HepG2 (cell line): ENCODE results near the gene TMEM269. TPM values are rescaled to one million over a fixed set of nuclear protein-coding genes. Genes with fewer than 3 reads are reported as not detected.

ENCODE experiments used
- FOXK1 ChIP-seq: sonication (generic); formaldehyde crosslinking; IDR thresholded peaks from 2 replicates; pipeline ENCODE4 v1.4.0; 2020; ENCODE audit warnings: low read depth, missing genetic modification reagents, borderline replicate concordance
- HES4 ChIP-seq: sonication (generic); formaldehyde crosslinking; IDR thresholded peaks from 2 replicates; pipeline ENCODE4 v1.9.0; 2021; ENCODE audit warnings: mild to moderate bottlenecking, missing genetic modification reagents, borderline replicate concordance
- HNF1B ChIP-seq: sonication (generic); formaldehyde crosslinking; IDR thresholded peaks from 2 replicates; pipeline ENCODE4 v1.5.1; 2020; ENCODE audit warnings: mild to moderate bottlenecking, moderate library complexity, missing genetic modification reagents
- NR2C2 ChIP-seq: sonication (generic); formaldehyde crosslinking; IDR thresholded peaks from 2 replicates; pipeline ENCODE4 v1.4.0; 2020; ENCODE audit warnings: missing genetic modification reagents, mild to moderate bottlenecking, moderate library complexity, borderline replicate concordance
- PRDM4 ChIP-seq: sonication (generic); formaldehyde crosslinking; IDR thresholded peaks from 2 replicates; pipeline ENCODE4 v1.9.0; 2021; ENCODE audit warnings: missing genetic modification reagents, borderline replicate concordance
- SP1 ChIP-seq, 2 experiments: fragments of 450-650 bp in 1 of 2; sonication (generic) in 1 of 2; formaldehyde crosslinking in 1 of 2; IDR thresholded peaks; 2 replicates each; pipeline versions ENCODE4 v1.4.0 to v1.6.1; 2016 to 2020; ENCODE audit warnings: missing genetic modification reagents in 1 of 2
- USF2 ChIP-seq, 2 experiments: sonication (generic) in 1 of 2; formaldehyde crosslinking in 1 of 2; IDR thresholded peaks; 2 replicates each; pipeline versions ENCODE4 v1.5.1 to v1.6.1; 2011 to 2020; ENCODE audit warnings: borderline replicate concordance in 1 of 2, low read depth in 1 of 2, low read length in 1 of 2, mild to moderate bottlenecking in 1 of 2, missing genetic modification reagents in 1 of 2, moderate library complexity in 1 of 2
- ZBTB25 ChIP-seq: IDR thresholded peaks from 2 replicates; pipeline ENCODE4 v1.6.1; 2018; ENCODE audit warnings: missing genetic modification reagents
- ZBTB37 ChIP-seq: sonication (generic); formaldehyde crosslinking; IDR thresholded peaks from 2 replicates; pipeline ENCODE4 v1.4.0; 2020; ENCODE audit warnings: mild to moderate bottlenecking, missing genetic modification reagents
- ZNF10 ChIP-seq: sonication (generic); formaldehyde crosslinking; IDR thresholded peaks from 2 replicates; pipeline ENCODE4 v1.4.0; 2020; ENCODE audit warnings: mild to moderate bottlenecking, low read depth, missing genetic modification reagents, borderline replicate concordance
- ZNF24 ChIP-seq: fragments of 450-650 bp; IDR thresholded peaks from 2 replicates; pipeline ENCODE4 v1.6.1; 2017; ENCODE audit warnings: antibody characterized with exemption, mild to moderate bottlenecking
- ZNF251 ChIP-seq: sonication (generic); formaldehyde crosslinking; IDR thresholded peaks from 2 replicates; pipeline ENCODE4 v1.9.0; 2021; ENCODE audit warnings: mild to moderate bottlenecking, missing genetic modification reagents
- ZNF570 ChIP-seq: sonication (generic); formaldehyde crosslinking; IDR thresholded peaks from 2 replicates; pipeline ENCODE4 v1.4.0; 2020; ENCODE audit warnings: mild to moderate bottlenecking, missing genetic modification reagents, borderline replicate concordance
- ZXDC ChIP-seq: sonication (generic); formaldehyde crosslinking; IDR thresholded peaks from 2 replicates; pipeline ENCODE4 v1.5.0; 2020; ENCODE audit warnings: mild to moderate bottlenecking, missing genetic modification reagents
- polyA plus RNA-seq, 8 experiments: library from polyadenylated mRNA; depleted of rRNA in 3 of 8; stranded (reverse) in 7 of 8; unstranded in 1 of 8; fragments of >200 nt; fragmentation: Illumina TruSeq in 4 of 8; extraction: Trizol in 4 of 8; gene quantifications; 2 replicates each; pipeline versions ENCODE4 v1.2.1 to v1.2.3, GENCODE V29; 2011 to 2016; ENCODE audit warnings: low read depth in 4 of 8, missing spikeins in 1 of 8, mixed read lengths in 1 of 8; ENCODE audit not compliant: insufficient read depth in 1 of 8
- total RNA-seq, 5 experiments: library from RNA; depleted of rRNA; stranded (reverse); fragments of >200 nt; fragmentation: Illumina TruSeq; extraction: Trizol; gene quantifications; 2 replicates each; pipeline ENCODE4 v1.2.3, GENCODE V29; 2016; ENCODE audit warnings: low read depth in 1 of 5

TMEM269 gene
- total and polyA plus RNA-seq, 2 of the 13 experiments (the other 11 are each of a cell fraction or from before 2014, with no cell fraction given), result 0.15 to 0.21 TPM

GRCh38 chr1:42765832-42766740 lies 18.7 kb upstream of the TMEM269 start (continued):
- TF ChIP-seq ZXDC (CRISPR knock-in tag) (peak; percentile 73; the same call in 1 of the 2 replicates), SP1 (IDR thresholded peaks at IDR 0.05) (no peak), SP1 (CRISPR knock-in tag; IDR thresholded peaks at IDR 0.05) (0 out of 2 replicates have a peak, but pooled peaks have one; percentile 15), ZNF570 (CRISPR knock-in tag) (no peak), ZNF10 (CRISPR knock-in tag) (no peak), PRDM4 (CRISPR knock-in tag) (no peak), NR2C2 (no peak), ZNF24 (no peak), FOXK1 (CRISPR knock-in tag) (0 out of 2 replicates have a peak, but pooled peaks have one; percentile 24), USF2 (IDR thresholded peaks at IDR 0.05; ENCODE audit: low read depth, low read length) (no peak), USF2 (CRISPR knock-in tag; IDR thresholded peaks at IDR 0.05; ENCODE audit: borderline replicate concordance) (no peak), HES4 (CRISPR knock-in tag) (no peak), ZBTB37 (CRISPR knock-in tag) (peak; percentile 17; the same call in 1 of the 2 replicates), HNF1B (CRISPR knock-in tag) (no peak), ZBTB25 (CRISPR knock-in tag) (peak; percentile 52), ZNF251 (CRISPR knock-in tag) (no peak)
